Smooth muscle cell of the brain vasculature (primary cell): ENCODE measurements around the gene GPA33.
A peak's percentile ranks its signal among the peaks of the same experiment; 100 is the strongest.

ENCODE experiments used
- DNase-seq: peaks from one replicate; pipeline ENCODE4 v3.0.0-alpha.2; 2012; ENCODE audit warnings: low read depth, low spot score

Gene GPA33

GRCh38 chr1:167090314-167090942 lies at the start of gene GPA33:
TSS of gene GPA33 (minus strand) at chr1:167090377. CDS start at chr1:167090287, 90 bp downstream.
- no peak for DNase-seq

- no peak for DNase-seq
Measured at GRCh38 chr1:167138703-167139102, 48.5 kb upstream of the GPA33 start.

- DNase-seq, result no peak
Measured at GRCh38 chr1:167137793-167138510, 47.8 kb upstream of the GPA33 start.

- DNase-seq, result no peak
Measured at GRCh38 chr1:167137332-167137781, 47.2 kb upstream of the GPA33 start.

GRCh38 chr1:167136806-167137205 lies 46.6 kb upstream of the GPA33 start:
- DNase-seq, result no peak

- peak; percentile 21 for DNase-seq
Measured at GRCh38 chr1:167136191-167136614, 46.0 kb upstream of the GPA33 start.

GRCh38 chr1:167135281-167135840 lies 45.2 kb upstream of the GPA33 start:
- no peak for DNase-seq

- DNase-seq, result no peak
Measured at GRCh38 chr1:167132301-167133010, 42.3 kb upstream of the GPA33 start.

GRCh38 chr1:167130829-167131510 lies 40.8 kb upstream of the GPA33 start:
- no peak for DNase-seq

- DNase-seq, result no peak
Measured at GRCh38 chr1:167128261-167129227, 38.4 kb upstream of the GPA33 start.

GRCh38 chr1:167127661-167128060 lies 37.5 kb upstream of the GPA33 start:
- no peak for DNase-seq

- DNase-seq, result no peak
Measured at GRCh38 chr1:167127236-167127635, 37.1 kb upstream of the GPA33 start.

GRCh38 chr1:167126811-167127210 lies 36.6 kb upstream of the GPA33 start:
- no peak for DNase-seq

- DNase-seq, result no peak
Measured at GRCh38 chr1:167126317-167126716, 36.1 kb upstream of the GPA33 start.

- DNase-seq, result no peak
Measured at GRCh38 chr1:167122568-167122967, 32.4 kb upstream of the GPA33 start.

GRCh38 chr1:167122121-167122480 lies 31.9 kb upstream of the GPA33 start:
- no peak for DNase-seq

GRCh38 chr1:167121375-167122120 lies 31.4 kb upstream of the GPA33 start:
- DNase-seq, result no peak

- no peak for DNase-seq
Measured at GRCh38 chr1:167120899-167121298, 30.7 kb upstream of the GPA33 start.

- DNase-seq, result no peak
Measured at GRCh38 chr1:167119696-167120095, 29.5 kb upstream of the GPA33 start.

- DNase-seq, result no peak
Measured at GRCh38 chr1:167118188-167118587, 28.0 kb upstream of the GPA33 start.
